GM19395 (cell line): Measurements from ENCODE around the gene NFIX.

Source experiments
- ATAC-seq: cut with Tn5 transposase; IDR thresholded peaks from one replicate; pipeline ENCODE4 v1.9.1; 2021; ENCODE audit warnings: mild to moderate bottlenecking, moderate library complexity; ENCODE audit not compliant: unreplicated experiment

NFIX gene

DNA sequence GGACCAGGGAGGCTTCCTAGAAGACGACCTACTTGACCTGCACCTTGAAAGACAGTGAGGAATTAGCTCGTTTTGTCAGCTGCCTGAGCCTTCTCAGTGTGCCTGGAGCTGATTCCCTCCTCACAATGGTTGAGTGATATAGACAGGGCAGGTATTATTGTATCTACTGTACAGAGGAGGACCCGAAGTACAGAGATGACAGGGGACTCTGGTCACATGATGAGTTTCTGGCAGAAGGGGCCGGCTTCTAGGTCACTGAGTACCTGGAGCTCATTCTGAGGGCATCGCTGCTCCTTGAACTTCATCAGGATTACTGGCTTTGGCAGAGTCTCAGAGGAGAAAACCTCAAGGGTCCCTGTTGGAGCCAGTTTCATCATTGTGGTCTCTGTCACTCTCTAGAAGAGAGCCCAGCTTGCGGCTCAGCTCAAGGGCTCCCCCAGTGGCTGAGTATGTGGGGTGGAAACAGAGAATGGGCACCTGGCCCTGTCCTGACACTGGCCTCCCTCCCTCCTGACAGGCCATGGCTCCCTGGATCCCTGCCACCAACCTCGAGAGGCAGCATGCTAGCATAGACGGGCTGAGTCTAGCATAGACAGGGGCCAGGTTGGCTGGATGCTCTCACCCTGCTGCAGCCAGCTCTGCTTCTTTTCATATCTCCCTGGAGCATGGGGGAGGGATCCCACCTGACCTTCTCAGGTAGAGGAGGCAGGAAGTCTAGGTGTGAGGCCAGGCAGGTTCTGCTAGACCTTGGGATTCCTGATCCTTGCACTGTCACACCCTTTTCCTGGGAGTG, 38.7 kb downstream of the NFIX start:
- ATAC-seq: no peak

DNA sequence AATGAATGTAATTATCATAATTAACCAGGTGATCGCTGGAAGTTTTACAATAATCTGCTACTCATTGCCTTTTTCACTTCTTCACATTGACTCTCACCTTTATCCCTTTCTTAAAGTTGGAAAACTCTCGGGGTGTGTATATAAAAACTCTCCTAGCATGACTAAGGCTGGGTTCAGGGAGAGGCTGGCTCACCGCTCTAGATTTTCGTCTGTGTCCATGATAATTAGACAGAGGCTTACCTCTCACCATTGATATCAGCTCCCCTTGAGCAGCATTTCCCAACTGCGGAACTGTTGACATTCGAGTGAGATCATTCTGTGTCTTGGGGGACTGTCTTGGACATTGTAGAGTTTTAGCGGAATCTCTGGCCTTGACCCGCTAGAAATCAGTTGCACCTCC, 39.4 kb downstream of the NFIX start:
- no peak for ATAC-seq

DNA sequence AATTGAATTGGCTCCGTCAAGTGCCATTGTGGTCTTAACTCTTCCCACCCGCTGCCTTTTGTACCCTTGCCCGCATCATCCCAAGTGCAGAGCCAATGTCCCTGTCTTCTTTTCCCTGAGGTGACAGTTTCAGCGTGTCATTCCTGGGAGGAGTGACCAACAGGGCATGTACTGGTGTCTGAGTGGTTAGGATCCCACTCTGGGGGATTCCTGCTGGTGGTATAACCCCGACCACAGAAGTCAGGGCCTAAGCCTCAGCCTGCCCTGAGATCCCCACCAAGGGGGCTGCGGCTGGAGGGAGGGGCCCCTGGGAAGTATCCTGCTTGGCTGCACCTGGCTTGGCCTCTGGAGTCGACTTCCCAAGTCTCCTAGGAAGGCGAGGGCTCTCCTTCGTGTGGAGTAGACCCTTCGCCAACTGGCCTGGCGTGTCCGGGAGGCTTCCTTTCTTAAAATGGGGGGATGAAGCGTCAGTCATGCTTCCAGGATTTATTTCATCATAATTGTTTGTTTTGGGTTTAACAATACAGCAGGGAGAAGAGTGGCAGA, 40.6 kb downstream of the NFIX start:
- no peak for ATAC-seq

DNA sequence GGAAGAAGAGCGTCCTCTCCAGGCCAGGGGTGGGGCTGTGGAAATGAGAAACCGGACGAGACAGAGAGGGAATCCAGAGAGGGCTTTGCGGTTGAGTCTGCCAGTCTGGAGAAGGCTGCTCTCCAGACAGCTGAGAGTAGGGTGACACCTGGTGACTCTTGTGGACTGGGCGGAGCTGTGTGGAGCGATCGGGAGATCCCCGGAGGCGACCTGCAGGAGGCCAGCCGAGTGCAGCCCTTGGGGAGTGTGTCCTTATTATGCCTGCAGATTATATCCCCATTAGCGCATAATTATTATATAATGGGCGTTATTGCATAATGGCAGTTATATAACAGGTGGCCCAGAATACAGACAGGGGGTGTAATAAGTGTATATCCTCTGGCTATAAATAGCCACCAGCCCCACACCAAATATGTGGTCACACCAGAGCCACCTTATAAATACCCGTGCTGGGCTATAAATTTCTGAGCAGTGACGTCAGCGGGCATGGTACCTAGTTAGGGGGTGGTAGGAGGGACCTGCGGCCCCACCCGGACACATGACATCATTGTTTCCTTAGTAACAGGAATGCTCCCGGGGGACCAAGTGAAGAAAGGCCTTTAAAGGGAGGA, 41.2 kb downstream of the NFIX start:
- ATAC-seq: no peak

DNA sequence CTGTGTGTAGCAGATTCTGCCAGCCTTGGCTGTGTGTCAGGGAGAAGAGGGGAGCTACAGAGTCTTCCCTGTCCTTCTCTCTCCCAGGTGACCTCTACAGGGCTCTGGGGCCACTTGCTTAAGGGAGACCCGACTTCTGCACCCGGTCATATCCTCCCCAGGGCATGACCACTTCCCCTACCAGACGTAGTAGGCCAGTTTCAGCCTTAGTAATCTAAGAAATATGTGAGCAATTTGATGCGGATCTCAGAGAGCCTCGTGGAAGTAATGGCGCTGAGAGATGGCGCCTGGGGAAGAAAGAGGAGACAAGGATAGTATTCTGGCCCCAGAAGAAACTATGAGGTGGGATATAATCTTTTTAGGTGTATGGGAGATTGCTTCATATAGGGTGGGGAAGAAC, 41.9 kb downstream of the NFIX start:
- ATAC-seq: no peak

DNA sequence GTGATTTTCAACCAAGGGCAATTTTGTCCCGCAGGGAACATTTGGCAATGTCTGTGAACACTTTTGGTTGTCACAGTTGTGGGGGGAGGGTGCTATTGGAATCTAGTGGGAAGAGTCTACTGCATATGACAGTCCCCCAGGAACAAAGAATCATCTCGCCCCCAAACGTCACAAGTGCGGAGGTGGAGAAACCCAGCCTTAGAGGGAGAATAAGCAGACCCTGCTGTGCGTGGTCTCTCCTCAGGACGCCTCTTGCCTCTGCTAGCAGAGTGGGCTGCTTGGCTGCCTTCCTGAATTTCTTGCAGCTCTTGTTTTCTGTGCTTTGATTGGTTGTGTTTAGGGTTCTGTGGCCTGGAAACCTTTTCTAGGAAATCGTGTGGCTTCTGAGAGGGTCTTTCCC, 42.5 kb downstream of the NFIX start:
- no peak for ATAC-seq

DNA sequence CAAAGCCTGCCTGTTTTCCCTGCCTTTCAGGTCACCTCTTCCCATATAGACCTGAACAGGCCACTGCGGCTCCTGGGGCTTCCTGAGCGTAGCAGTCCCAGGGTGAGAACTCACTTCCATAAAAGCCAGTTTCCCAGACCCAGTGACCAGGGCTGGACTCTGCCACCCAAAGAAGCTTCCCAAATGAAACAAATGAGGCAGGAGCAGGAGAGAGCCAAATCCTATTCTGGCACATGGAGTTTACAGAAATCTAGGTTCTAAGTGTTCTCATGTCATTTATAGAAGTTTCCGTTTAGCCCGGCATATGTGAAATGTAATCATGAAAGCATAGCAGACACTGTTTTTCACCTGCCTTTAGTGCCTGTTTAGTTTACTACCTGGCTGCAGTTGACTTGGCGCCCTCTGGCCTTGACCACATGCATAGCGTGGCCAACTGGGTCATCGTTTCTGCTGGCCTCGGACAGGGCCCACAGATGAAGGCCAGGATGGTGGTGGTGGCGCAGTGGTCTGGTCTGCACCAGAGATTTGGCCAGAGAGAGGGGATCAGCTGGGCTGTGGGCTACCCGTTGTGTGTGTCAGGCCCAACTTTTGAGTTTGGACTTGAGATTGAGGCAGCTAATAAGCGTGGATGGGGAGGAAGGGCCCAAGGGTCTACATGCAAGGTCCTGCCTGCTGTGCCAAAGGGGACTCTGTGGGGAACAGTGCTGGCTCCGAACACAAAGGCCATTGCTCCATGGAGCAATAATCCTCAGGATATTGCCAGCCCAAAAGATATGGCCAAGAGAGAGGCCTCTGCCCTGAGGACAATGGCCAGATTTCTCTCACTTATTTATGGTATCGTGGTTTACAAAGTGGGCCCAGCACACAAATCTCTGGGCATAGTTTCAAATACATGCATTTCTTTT, 43.3 kb downstream of the NFIX start:
- ATAC-seq: no peak

DNA sequence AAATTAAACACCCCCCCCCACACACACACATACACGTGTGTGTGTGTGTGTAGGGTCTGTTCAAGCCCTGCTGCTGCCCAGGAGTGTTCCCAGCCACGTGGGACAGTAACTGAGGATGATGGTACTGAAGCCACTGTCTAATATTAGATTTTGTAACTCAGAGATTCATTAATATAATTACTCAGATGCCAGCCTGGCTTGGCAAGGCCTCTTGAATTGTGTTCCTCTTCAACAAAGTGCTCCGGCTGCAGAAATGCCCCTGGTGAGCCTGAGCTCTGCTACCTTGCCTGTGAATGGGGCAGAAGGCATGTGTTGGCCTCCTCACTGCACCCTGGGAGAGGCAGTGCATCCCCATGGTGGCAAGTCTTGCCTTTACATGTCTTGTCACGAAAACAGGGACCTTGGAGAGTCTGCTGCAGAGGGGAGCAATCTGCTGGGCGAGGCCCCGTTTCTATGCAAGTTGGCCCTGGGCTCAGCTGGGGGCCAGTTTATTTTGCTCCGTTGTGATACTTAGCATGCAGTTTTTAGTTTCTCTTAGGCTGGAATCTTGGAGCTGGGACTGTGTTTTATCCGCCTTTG, 44.0 kb downstream of the NFIX start:
- no peak for ATAC-seq

DNA sequence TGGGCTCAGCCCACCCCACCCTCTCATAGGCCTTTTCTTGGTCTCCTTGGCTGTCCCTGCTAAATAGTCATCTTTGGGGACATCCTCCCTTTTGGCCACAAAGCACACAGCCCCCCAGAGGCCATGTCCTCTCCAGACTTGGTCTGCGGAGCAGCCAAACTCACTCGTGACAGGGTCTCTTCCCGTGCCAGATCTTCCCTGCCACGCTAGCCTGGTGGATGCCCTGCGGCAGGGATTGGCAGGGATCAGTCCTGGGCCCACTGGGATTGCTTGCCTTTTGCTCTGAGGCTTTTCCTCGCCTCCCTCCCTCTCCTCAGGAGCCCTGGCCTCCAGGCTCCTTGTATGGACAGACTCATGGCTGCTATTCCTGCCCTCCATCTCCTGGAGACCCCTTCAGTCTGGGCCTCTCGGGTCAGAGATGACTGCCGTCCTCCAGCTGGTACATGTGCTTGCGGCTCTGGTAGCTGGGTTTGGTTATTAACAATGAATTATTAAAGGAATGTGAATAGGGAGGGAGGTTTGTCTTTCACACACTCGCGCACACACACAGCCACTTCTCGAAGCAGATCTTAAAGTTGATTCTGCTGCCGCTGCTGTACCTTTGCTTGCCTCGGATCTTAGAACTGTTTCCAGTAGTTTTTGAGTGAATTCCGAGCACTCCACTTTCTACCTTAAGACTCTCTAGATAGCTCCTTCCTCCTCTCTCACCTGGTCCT, 45.1 kb downstream of the NFIX start:
- no peak for ATAC-seq

DNA sequence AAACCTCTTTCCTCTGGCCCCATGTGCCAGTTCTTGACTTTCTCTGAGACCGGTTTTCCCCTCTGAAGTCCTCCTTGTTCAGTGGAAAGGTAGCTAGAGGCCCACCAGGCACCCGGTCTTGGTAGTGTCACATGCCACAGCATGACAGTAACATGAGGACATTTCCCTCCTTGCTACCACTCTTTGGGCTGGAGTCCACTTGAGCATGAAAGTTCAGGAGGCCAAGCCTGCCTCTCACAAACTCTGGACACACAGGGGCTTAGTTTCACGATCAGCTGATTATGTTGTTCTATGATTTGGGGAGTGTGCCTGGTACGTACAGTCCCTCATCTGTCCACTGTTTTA, 45.6 kb downstream of the NFIX start:
- ATAC-seq: no peak

DNA sequence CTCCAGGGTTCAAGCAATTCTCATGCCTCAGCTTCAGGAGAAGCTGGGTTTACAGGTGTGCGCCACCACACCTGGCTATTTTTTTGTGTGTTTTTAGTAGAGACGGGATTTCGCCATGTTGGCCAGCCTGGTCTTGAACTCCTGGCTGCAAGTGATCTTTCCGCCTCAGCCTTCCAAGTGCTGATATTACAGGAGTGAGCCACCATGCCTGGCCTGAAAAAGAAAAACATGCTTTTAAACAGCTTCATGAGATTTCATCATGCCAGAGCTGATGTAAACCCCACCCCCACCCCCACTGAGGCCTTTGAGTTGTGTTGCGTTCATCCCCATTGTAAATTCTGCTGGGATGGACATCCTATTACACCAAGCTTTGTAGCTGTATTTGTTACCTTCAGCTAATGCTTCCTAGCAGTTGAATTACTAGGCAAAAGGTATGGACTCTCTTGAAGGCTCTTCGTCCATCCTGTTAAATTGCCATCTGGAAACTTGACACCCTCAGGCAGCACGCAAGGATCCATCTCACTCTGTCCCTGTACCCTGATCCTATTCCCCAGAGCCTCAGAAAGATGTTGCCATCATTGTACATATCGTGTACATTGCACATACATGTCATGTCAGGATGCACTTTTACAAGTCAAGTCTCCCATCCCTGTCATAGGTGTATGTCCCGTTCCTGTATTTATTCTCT, 47.3 kb downstream of the NFIX start:
- no peak for ATAC-seq

DNA sequence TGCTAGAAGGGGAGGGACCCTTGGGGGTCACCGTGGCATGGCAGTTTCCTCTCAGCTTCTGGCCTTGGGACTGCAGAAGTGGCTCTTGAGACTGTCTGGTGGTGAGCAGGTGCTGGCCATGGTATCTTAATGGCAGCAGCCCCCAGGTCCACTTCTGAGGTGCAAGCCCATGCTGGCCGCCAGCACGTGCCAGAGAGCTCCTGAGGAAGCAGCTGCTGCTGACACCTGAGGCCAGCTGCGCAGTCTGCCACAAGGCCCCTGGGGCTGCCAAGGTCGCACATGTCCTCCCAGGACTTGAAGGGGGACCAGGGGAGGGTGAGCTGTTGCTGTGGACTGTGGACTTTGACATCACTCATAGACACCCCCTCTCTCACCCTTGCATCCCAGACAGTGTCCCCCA, 48.0 kb downstream of the NFIX start:
- ATAC-seq: no peak

DNA sequence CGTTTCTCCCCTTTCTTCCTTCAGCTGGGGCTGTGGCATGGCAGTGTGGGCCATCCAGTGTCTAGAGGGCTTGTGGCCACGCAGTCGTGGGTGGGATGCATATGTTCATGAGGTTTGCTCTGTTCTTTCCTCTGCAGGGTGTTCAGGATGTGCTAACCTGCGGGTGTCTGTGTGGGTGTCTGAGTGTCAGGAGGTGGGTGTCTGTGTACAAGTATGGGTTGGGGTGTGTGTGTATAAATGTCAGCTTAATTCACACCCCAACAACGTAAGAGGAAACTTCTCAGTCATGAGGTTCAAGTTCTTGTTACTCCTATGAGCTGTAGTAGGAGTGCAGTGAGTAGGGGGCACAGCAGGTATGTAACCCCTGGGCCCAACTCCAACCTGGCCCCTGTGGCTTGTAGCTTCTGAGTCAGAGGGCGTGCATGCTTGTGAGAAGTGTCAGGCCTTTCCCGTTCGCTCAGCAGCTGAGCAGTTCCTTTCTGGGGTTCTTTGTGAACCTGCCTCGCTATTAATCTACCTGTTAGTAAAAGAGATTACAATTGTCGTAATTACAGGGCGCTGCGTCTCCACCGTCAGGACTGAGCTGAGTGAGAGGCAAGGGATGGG, 49.1 kb downstream of the NFIX start:
- no peak for ATAC-seq

DNA sequence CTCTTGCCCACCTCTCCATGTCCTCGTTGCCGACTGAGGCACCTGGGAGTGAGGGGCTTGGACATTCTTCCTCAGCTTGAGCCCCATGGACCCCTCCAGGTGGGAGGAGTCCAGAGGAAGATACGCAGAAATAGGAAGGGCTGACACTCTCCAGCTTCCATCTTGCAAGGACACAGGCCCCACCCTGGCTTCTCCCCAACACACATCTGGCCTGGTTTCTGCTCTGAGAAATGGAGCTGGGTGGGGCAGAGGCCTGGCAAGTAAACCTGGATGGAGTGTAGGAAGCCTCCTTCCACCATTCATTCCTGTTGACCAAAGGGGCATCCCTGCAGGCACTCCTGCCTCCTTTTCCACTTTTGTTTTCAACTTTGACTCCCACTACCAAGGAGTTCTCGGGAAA, 50.5 kb downstream of the NFIX start:
- no peak for ATAC-seq

DNA sequence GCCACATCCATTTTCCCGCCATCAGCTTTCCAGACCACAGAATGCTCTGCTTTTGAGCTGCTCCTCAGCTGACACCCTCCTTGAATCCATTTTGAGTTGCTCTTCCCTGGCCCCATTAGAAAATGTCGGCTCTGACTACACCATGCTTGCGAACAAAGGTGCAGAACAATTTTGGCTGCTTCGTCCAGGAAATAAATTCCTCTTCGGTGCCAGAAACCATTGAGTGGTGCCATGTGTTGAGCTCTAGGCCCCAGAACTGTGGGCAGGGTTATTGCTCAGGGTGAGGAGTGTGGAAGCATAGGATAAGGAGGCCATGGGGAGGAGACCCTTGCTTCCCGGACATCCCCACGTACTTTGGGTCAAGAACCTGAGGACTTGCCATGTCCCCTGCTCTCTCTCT, 52.1 kb downstream of the NFIX start:
- no peak for ATAC-seq

DNA sequence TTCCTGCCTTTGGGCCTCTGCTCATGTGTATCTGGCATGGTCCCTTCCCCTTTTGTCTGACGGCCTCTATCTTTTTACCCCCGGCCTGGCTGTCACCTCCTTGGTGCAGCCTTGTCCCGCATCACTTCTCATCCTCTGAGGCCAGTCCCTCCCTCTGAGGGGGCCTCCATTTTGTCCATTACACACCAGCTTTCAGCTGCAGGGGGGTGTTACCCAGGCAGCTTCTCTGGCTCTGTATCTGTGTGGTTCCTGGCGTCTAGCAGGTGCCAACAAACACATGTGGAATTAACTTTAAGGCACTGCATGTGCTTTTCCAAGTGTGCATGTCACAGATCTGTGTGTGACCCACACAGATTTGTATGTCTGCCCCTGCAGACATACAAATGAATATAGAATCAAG, 55.0 kb downstream of the NFIX start:
- ATAC-seq: no peak

DNA sequence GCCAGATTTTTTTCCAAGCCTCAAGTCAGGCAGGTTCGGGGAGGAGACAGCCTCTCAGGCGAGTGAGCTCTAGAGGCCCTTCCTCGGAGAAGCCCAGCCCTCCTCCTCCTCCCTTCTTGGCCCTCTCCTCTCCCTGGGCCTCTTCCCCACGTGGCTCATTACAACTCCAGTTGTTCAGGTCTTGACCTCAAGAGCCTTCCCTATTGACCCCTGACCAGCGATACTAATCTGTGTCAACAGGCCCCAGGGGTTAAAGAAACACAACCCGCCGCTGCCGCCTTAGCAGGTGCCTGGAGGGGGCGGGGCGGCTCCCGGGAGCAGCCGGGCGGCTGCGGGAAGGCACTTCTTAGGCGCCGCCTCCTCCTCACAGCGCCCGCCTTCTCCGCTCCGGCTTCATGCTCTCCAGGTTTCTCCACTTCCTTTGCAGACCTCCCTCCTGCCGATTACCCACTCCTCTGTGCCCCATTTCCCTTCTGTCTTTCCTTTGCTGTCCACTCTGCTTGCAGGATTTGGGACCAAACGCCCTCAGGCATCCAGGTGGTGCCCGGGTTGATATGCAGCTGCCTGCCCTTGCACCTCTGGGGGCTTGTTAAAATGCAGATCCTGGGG, 56.4 kb downstream of the NFIX start:
- no peak for ATAC-seq

DNA sequence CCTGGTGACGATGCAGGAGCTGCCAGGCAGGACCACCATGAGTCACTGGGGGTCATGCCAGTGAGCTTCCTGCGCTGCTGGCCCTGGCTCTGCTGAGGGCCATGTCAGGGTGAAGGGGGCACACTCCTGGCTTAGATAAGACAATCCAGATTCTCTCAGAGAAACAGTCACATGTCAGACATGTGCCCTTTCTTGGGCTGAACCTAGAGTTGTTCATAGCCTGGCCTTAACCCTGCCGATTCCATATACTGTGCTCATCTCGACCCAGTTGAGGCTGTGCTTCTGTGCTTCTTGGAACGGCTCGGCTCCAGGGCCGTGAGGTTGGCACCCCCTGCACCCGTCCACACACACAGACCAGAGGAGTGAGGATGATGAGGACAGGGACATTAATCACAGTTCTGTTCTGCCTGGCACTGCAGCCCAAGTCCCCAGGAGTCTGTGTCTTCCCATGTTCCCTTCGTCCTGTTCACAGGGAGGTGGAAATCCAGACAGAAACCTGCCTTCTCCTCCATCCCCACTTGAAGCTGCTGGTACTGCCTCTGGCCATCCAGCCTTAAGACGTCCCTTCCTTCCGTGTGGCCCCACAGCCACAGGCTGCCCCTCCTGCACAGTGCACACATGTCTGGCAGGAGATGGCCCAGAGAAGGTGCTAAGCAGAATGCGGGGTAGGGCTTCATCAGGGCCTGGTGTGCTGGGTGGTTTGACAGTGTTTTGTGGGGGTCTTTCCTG, 57.3 kb downstream of the NFIX start:
- ATAC-seq: no peak

DNA sequence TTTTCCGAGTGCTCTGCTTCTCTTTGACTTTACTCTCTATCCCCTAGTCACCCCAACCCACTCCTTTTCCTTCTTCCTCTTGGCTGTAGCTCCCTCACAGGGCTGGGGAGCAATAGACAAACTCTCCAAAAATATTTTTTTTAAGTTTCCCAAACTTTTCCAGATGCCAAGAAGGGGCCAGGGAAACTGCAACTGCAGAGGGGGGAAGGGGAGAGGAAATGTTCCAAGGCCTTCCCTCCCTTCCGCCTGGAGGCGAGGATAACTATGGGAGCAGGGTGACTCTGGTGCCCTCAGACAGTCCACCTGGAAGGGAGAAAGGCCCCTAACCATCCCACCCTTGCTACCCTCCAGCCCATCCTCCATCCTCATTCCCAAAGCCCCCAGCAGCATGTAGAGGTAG, 58.0 kb downstream of the NFIX start:
- ATAC-seq: no peak
